ENCODE results near the gene PFKFB2.

The PFKFB2 gene

DNA sequence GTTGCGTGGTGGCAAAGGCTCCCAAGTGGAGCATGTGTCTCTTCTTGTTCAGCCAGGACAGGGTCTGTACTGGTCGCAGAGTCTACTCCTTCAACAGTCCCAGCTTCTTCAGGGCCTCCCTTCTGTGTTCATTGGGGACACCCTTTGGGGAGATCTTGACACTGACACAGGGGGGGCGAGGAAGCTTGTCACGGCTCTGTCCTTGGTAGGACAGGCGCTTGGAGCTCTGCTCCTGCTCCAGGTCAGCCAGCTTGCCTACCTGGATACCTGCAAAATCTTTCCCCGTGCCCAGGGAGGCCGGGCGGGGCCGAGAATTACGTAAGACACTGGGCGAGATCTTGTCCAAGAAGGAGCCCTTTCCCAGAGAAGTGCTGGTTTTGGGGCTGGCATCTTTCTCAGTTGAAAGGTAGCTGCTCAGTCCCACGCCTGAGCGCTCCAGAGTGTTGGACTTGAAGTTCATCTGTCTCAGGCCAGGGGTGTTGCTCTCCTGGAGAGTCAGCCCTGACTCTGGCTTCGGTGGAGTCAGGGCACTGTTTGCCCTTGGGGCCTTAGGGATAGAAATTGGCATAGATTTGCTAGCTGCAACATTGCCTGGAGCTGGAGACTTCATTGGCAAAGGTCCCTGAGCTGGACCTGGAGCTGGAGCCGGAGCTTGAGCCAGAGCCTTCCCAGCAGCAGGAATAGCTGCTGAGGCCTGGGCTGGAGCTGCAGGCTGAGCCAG, 31.0 kb upstream of the PFKFB2 start:
- DNase-seq (ENCODE audit: low read depth): no peak

DNA sequence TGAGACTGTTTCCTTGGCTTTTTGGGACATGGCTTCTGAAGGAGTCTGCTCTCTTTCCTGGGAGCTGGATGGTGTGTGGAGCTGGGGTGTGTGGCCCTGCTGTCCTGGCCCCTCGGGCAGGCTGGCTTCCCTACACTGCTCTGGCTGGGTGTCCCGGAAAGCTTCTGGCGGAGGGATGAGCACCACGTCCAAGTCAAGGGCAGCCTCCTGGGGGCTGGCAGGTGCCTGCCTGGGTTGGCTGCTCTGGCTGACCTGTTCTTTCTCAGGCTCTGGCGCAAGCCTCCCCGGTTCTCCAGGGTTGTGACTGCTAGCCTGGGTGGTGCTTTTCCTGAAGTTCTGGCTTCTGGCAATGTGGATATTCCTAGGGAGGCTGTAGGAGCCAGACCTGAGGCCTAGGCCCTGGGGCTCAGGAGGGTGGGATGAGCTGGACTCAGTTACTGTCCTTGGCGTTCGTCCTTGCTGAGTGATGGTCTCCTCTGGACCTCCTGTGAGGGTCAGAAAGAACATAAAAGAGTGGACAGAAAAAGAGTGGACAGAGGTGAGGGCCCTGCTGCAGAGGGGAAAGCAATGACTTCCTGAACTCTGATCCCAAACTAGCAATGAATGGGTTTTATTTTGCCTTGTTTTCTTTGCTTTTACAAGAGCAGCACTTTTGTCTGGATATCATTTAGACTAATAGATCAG, 29.9 kb upstream of the PFKFB2 start:
- no peak for DNase-seq (ENCODE audit: low read depth)

DNA sequence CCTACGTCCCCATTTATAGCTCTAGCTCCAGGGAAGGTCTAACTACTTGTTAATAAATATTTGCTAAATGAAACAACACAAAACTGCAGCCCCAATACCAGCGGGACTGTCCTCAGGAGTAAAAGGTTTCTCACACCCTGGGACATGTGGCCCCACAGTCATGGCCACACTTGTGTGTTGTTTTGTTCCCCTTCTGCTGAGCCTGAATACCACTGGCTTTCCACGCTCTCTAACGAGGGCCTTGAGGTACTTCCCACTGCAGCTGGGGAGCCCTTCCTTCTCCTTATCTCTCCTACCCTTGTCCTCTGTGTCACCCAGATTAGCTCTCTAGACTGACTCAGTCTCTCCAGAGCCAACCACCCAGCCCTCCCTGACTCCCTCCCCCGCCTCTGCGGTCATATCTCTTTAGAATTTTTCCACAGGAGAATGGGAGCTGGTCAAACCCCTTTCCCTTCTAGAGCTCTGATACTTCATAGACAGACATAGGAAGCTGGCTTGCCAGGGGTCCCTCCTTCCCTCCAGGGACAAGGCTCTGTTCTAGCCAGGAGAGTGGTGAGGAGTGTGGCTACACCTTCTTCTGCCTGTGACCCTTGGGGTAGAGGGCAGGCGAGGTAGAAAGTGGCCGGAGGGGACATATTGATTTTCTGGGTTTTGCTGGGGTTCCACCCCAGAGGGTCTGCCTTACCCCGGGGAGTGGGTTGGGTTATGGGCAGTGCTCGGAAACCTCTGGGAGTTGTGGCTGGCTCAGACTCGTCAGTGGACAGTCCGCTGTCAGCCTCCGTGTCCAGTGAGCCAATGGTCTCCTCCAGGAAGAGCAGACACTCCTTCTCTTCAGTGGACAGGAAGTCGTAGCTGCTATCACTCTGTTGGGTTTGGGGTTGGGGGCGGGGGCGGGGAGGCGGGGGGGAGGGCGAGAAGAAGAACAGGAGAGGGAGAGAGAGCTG, 28.6 kb upstream of the PFKFB2 start:
- peak; percentile 23 for DNase-seq (ENCODE audit: low read depth)

DNA sequence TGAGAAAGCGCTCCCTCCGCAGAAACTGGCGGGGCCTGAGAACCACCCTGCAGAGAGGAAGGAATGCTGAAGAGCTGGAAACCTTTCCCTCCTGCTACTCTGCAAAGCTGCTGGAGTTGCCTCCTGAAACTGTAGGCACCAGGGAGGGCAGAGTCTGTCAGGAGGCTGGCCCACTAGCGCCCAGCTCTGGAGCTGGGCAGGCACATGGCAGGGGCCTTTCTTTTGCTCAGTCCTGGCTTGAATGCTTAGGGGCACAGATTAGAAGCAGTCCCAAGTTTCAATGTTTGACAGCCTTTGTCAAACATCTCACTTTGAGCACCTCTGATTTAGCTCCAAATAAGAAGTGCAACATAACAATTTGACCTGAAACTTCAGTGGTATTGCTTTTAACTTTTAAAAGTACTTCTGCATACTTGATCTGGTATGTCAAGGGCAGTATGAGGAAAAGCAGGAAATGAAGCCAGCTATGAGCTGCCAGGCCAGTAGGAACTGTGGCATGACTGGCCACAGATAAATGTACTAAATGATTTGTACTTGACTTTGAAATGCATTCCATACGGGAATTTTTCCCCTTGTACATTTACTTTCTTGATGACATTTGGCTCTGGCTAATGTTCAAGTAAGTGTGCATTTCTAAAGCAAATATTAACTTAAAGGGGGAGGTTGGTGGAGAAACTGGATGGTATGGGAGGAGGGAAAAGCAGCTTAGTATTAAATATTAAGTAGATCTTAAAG, 27.8 kb upstream of the PFKFB2 start:
- peak; percentile 40 for DNase-seq (ENCODE audit: low read depth)

DNA sequence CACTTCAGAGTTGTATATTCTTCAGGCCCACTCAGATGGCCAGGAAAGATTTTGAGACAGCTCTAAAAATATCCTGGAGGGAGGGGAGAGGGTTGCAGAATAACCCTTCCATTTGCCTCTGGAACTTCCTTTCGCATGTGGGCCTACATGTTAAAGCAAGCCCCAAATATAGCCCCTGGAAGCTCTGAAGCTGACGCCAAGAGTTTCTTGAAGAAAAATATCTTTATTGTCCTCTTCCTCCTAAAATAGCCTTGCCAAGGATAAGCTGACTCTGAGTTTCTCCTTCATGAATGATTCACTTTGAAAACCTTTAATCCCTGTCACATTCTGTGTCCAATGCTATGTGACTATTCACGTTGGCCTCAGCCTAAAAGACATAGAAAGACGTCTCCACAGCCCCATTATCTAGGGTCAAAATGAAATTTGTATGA, 27.0 kb upstream of the PFKFB2 start:
- no peak for DNase-seq (ENCODE audit: low read depth)

DNA sequence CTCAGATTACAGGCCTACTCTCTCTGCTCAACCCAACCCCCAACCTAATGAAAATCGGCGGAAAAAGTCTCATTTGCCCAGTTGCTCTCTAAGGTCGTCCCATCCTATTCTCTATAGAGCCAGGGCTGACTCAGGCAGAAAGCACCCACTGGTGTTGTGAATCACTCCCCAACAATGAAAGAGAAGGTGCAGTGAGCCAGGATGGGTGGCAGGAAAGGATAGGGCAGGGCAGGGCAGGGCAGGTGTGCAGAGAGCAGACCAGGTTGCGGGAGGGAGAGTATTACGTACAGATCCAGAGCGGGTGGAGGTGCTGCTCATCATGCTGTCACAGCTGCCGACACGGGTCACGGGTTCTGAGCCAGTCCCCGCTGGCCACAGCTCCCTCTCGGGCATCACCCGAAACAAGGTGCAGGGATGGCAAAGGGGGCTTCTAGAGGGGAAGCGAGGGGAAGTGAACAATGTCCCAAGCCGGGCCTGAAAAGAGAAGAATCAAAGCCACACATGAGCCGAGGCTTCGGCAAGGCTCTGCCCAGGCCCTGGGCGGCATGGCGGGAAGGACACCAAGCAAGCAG, 25.8 kb upstream of the PFKFB2 start:
- peak; percentile 59 for DNase-seq (ENCODE audit: low read depth)

DNA sequence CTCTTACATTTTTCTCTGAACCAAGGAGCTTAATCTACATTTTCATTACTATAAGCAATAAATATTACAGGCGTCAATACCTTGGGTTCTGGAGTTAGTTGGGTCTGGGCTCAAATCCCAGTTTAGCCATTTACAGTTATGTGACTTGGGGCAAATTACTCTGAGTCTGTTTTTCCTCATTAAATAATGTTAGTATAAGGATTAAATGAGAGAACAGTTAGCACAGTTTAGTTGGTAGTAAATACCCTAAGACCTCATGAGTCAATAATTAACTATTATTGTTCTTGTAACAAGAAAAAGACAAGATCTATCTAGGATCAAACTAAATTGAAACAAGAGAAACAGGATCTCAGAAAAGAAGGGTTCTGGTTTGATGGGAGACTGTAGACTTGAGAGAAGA, 25.2 kb upstream of the PFKFB2 start:
- no peak for DNase-seq (ENCODE audit: low read depth)

DNA sequence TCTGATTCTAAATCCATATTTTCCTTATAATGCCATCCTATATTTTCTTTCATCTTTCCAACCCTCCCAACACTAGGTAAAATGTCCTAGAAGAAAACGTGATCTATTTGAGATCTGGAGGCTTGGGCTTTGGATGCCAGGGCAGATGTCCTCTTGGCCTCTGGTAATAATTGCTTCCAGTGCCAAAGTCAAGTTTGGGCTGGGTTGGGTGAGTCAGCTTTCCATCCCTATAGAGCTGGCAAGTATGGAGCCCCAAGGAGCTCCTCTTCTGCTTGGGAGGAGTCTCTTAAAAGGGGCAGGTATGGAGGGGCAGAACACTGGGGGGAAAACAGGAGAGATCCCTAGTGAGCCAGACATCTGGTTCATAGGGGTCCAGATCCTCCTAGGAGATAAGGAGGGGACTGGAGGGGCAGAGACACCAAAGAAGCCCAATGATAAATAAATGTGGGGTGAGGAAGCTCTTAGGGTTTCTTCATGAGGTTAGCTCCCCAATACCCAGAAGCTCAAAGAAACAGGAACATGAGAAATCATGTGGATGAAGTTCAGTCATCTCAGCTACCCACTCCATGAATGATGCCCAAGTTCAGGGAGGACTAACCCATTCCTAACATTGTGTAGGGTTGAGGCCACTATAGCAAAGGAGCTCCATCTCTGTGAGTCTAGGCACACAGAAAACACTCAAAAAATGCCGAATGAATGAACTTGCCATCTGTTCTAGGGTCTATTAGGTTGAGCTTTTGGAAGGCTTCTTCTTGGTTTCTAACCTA, 24.0 kb upstream of the PFKFB2 start:
- no peak for DNase-seq (ENCODE audit: low read depth)

DNA sequence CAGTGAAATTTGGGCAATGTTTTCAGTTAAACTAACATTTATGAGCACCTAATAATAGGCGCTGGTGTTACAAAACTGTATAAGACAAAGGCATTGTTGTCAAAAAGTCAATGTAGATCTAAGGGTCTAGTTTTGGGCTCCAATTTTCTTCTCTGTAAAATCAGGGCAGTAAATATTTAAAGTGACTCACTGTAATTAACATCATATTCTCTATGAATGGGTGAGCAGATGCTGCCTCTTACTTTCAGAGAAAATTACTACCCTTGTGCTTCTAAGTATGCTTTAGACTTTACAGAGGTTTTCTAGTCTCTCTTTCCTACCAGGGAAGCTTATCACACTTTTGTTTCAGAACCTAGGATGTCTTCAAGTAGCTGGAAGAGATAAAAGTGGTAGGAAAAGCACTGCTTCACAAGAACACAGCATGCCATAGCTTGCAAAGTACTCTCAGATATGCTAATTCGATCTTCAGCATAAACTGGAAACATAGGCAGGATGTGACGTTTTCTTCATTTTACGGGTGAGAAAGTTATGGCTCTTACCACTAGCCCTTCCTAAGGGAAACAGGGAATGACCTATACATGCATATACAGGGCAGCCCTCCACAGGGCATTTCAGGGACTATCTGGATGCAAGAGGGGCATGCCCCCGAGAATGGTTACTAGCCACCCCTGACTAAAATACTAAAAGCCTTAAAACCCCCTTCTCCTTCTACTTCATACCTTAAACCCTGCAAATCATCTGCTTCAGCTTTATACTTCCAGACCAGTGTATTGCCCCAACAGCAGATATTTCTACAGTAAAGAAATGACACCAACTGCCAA, 23.2 kb upstream of the PFKFB2 start:
- no peak for DNase-seq (ENCODE audit: low read depth)

DNA sequence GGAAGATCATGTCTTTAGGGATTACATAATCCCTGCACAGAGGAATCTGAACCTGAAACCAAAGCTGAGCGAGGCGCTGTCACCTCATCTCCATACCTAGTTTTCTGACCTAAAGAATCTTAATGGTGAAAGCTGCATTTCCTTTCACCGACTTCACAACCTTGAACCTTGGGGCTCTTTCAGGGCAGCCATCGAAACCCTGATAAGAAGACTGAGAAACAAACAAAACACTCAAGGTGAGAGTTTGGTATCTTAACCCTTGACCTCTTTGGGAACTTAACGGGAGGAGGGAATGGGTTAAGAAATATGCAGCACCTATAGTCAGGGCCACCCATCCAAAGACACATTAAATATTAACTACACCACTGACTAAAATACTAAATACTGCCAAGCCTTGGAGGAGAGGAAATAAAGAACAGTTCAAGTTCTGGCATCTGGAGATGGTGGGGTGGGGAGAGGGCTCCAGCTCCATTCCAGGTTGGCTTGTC, 22.5 kb upstream of the PFKFB2 start:
- no peak for DNase-seq (ENCODE audit: low read depth)

DNA sequence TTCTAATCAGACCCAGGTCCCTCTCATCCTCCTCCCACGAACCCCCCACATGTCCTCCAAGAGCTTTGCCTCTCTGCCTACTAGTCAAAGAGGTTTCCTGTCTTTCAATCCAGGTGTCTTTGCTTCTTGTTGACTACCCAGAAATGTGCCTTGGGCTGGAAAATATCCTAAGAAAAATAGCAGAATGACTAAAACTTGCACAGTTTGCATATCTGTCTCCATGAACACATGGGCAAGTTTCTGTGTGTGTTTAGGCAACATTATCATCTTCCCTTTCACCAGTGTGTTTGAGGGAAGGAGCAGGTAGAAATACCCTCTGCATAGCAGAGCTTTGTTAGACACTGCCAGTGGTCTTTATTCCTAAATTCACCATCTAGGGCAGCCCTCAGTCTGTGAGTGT, 22.1 kb upstream of the PFKFB2 start:
- no peak for DNase-seq (ENCODE audit: low read depth)

DNA sequence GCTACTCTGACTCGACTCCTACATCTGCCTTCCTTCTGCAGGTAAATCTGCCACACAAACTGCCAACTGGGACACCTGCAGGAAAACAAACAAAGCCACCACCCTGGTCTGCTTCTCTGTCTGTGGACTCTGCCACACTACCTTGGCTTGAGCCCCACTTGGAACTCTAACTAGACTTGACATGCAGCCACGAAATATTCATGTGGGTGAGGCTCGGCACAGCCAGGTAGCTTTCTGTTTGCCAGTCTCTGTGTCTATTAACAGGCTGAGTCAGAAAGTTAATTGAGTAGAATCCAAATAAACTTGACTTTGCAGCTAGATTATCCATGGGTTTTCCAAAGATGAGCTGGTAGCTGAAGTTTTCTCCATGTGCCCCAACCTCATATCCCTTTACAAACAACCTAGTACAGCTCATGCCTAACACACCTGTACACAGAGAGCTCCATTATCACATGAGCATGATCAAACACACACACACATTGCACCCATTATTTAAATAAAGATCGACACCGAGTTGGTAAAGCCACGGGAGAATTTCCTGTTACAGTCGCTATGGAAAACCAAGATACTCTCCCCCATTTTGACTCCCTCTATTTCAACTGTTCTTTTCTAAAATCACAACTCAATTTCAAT, 21.3 kb upstream of the PFKFB2 start:
- DNase-seq (ENCODE audit: low read depth): no peak

DNA sequence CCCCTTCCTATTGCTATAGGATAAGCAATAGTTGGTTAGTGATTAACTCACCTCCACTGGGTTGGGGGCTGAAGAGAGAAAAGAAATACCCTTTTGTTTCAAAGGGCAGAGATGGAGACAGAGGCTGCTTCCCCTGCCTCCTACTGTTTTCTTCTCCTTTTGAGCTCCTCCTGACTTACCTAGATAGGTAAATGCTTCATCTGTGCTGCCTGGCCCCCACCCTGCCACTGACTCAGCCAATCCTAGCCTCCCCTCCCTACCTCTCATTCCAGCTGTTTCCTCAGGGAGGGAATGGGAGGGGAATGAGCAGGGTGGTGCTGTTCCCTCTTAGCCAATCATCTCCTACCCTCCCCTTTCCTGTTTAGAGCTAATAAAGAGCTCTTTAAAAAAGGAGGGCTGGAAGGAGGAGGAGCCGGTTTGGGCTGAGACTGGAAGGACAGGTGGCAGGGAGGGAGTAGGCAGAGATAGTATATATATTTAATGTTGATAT, 20.5 kb upstream of the PFKFB2 start, which contains the start of gene C1orf116:
Gene C1orf116, minus strand, starts transcription at position 229 of the 490 bp plus-strand sequence. CDS start 5,158 bp downstream, outside the sequence.
- DNase-seq (ENCODE audit: low read depth): no peak

DNA sequence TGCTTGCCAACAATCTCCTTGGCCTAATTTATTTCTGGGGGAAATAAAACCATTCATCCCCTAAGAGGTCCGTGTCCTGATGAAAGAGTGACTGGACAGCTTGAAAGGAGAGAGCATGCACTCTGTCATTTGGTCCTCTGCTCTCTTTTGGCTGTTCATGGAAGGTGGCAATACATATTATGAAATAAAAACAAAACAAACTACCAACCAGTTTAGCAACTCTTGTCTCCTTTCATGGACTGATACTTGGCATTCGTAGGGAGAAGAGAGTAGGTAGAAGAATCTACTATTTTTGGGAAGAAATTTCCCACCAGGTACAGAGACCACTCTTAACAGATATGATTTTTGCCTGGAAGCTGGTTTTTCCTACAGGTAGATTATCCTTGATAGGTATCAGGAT, 19.8 kb upstream of the PFKFB2 start:
- DNase-seq (ENCODE audit: low read depth): no peak

DNA sequence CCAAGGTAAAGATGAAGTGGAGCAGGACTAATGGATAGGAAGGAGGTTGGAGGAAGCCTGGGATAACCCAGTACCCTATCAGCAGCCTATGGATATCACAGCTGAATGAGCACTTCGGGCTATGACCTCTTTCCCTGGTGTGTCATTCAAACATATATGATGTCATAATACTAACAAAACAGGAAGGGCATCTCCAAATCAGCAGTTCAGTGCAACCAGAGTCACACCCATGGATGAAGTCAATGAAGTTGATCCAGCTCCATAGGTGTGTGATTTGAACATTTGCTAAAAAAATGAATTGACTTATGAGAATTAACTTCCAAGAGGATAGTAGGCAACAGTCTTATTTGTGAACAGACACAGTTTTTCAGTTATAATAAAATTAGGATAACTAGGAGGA, 18.9 kb upstream of the PFKFB2 start:
- DNase-seq (ENCODE audit: low read depth): no peak

DNA sequence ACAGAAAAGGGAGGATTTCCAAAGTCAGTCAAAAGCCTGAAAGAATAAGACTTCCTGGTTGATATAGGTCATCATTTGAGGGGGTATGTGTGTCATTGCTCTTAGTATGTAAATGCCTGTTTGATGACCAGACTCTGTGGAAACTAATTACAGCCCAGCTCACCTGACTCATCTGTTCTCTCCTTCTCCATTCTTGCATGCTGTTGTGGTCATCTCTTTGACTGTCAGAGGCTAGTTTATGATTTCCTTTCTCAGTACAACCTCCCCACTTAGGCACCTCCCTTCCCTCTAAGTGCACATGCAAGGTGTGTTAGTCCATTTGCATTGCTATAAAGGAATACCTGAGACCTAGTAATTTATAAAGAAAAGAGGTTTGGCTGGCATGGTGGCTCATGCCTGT, 18.1 kb upstream of the PFKFB2 start:
- peak; percentile 72 for DNase-seq (ENCODE audit: low read depth)

DNA sequence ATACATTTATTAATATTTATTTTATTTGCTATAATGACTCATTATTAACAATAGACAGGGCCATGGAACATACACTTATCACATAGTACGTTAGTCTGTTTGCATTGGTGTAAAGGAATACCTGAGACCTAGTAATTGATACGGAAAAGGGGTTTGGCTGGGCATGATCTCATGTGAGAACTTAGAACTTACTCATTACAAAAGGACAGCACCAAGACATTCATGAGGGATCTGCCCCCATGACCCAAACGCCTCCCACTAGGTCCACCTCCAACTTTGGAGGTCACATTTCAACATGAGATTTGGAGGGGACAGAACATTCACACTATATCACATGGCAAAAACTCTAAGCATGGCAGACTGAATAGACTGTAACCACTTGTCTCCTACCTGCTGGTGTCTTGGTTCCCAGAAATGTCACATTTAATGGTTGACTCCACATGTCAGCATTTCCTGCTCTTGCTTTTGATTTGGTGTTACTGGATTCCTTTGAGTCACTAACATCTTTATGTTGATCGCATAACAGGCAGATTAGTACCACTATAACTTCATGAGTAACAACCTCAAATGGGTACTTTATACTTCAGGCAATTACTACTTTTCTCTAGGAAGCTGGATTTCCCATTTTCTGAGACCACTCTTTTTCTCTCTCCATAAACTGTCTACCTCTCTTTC, 17.1 kb upstream of the PFKFB2 start:
- DNase-seq (ENCODE audit: low read depth): no peak

DNA sequence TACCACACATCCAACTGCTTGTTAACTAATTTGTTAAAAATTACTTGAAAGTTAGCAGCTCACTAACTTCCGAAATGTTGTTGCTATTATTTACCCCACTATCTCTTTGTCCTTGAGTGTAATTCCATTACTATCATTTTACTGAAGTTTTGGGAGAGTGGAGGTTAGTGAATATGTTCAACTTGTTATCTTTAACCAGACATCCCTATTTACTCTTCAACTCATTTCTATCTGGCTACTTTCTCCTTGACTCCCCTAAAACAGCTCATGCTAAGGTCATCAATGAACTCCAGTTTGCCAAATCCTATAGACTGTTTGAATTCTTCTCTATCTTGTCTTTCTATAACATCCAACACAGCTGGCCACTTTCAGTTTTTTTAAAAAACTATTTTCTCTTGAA, 16.2 kb upstream of the PFKFB2 start:
- no peak for DNase-seq (ENCODE audit: low read depth)
